Keratinocyte (primary cell): ENCODE results near the gene BHLHE23. TPM values are rescaled to one million over a fixed set of nuclear protein-coding genes. Genes with fewer than 3 reads are reported as not detected.

ENCODE experiments used
- DNase-seq: peaks from one replicate; pipeline ENCODE4 v3.0.0-alpha.2; 2011; ENCODE audit warnings: low read depth, missing footprints, low spot score
- FAIRE-seq: peaks from 2 replicates; lab custom pipeline; 2011; peaks lifted over from hg19 to GRCh38; lab: Jason Lieb, UNC
- H2AFZ ChIP-seq: 2 replicates; pipeline ENCODE4 v1.6.0; 2012; ENCODE audit warnings: low read length, control low read depth, inconsistent platforms; ENCODE audit not compliant: control insufficient read depth
- H3K27ac ChIP-seq: 2 replicates; pipeline ENCODE4 v1.5.1; 2011; ENCODE audit warnings: low read length; ENCODE audit not compliant: control insufficient read depth, insufficient read depth
- H3K27me3 ChIP-seq: 3 replicates; pipeline ENCODE4 v1.6.0; 2011; ENCODE audit warnings: low read length; ENCODE audit not compliant: control insufficient read depth, insufficient read depth; ENCODE audit errors: extremely low read depth
- H3K36me3 ChIP-seq, 2 experiments: 2 replicates in 1 of 2; 3 replicates in 1 of 2; pipeline ENCODE4 v1.5.1; 2011; ENCODE audit warnings: low read length in 2 of 2, mild to moderate bottlenecking in 1 of 2; ENCODE audit not compliant: control insufficient read depth in 2 of 2, insufficient read depth in 2 of 2; ENCODE audit errors: extremely low read depth in 1 of 2
- H3K4me1 ChIP-seq: 3 replicates; pipeline ENCODE4 v1.5.1; 2011; ENCODE audit warnings: low read length; ENCODE audit not compliant: control insufficient read depth, insufficient read depth; ENCODE audit errors: extremely low read depth
- H3K4me2 ChIP-seq: 3 replicates; pipeline ENCODE4 v1.6.0; 2011; ENCODE audit warnings: low read depth, low read length; ENCODE audit not compliant: control insufficient read depth, insufficient read depth; ENCODE audit errors: extremely low read depth
- H3K4me3 ChIP-seq, 3 experiments: fragments of 200-600 bp in 1 of 3; sonication (generic) in 1 of 3; 2 replicates in 2 of 3; 3 replicates in 1 of 3; pipeline ENCODE4 v1.5.1; 2011 to 2016; ENCODE audit warnings: low read length in 3 of 3, mild to moderate bottlenecking in 3 of 3, control low read depth in 2 of 3, inconsistent platforms in 1 of 3, low read depth in 1 of 3, mixed read lengths in 1 of 3, mixed run types in 1 of 3, moderate library complexity in 1 of 3; ENCODE audit not compliant: control insufficient read depth in 2 of 3, insufficient read depth in 2 of 3; ENCODE audit errors: extremely low read depth in 1 of 3
- H3K79me2 ChIP-seq: 2 replicates; pipeline ENCODE4 v1.6.0; 2012; ENCODE audit warnings: low read length; ENCODE audit not compliant: control insufficient read depth, insufficient read depth
- H3K9ac ChIP-seq: 3 replicates; pipeline ENCODE4 v1.6.0; 2011; ENCODE audit warnings: low read length; ENCODE audit not compliant: control insufficient read depth, insufficient read depth; ENCODE audit errors: extremely low read depth
- H3K9me1 ChIP-seq: 3 replicates; pipeline ENCODE4 v1.6.0; 2011; ENCODE audit warnings: low read length; ENCODE audit not compliant: control insufficient read depth, insufficient read depth; ENCODE audit errors: extremely low read depth
- H3K9me3 ChIP-seq: 2 replicates; pipeline ENCODE4 v1.5.1; 2012; ENCODE audit warnings: low read depth, low read length; ENCODE audit not compliant: control insufficient read depth
- H4K20me1 ChIP-seq: 3 replicates; pipeline ENCODE4 v1.6.0; 2011; ENCODE audit warnings: low read length; ENCODE audit not compliant: control insufficient read depth, insufficient read depth; ENCODE audit errors: extremely low read depth
- EZH2 ChIP-seq: IDR thresholded peaks from one replicate; pipeline ENCODE4 v1.6.1; 2012; ENCODE audit warnings: inconsistent platforms, mild to moderate bottlenecking, low read length, moderate library complexity
- dilution Hi-C: fragments of 300-500 bp; cut with MboI; formaldehyde crosslinking; loops from one replicate; pipeline ENCODE4 v1.7.0; 2020; ENCODE audit warnings: low sequenced_read_pairs; ENCODE audit not compliant: extremely low pct_ligation_motif_present
- polyA plus RNA-seq, 5 experiments: library from polyadenylated mRNA; depleted of rRNA in 3 of 5; stranded (reverse) in 3 of 5; stranded (forward) in 1 of 5; unstranded in 1 of 5; fragments of >200 nt; gene quantifications; 1 replicate in 1 of 5; 2 replicates in 3 of 5; 3 replicates in 1 of 5; pipeline versions ENCODE4 v1.2.1 to v1.2.3, GENCODE V29; 2011 to 2012; ENCODE audit warnings: missing spikeins in 2 of 5, low read depth in 1 of 5, low replicate concordance in 1 of 5
- TF ChIP-seq, protein P1 (sequence below), 3 experiments: IDR thresholded peaks in 1 of 3; conservative IDR thresholded peaks in 1 of 3; optimal IDR thresholded peaks in 1 of 3; 2 replicates in 2 of 3; 3 replicates in 1 of 3; pipeline versions ENCODE3 to v1.5.1; 2011; ENCODE audit warnings: low read length in 3 of 3, mild to moderate bottlenecking in 3 of 3, moderate library complexity in 2 of 3, control low read depth in 1 of 3, inconsistent platforms in 1 of 3; ENCODE audit not compliant: insufficient read depth in 2 of 3; ENCODE audit errors: extremely low read depth in 1 of 3

The BHLHE23 gene
- polyA plus RNA-seq, 1 donor (not counting 4 experiments of a cell fraction or from before 2014, with no cell fraction given) = not detected

DNA sequence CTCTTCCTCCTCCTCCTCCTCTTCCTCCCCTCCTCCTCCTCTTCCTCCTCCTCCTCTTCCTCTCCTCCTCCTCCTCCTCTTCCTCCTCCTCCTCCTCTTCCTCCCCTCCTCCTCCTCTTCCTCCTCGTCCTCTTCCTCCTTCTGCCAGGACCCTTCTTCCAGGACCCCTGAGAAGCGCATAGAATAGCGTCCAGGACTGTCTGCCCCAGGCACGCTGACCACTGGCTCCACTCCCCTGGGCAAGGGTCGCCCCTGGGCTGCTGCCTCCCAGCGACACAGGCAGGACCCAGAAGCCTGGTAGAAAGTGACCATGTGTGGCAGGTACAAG lies 42.4 kb upstream of the BHLHE23 start:
- H3K9me1 ChIP-seq = no peaks in the 10 kb centered on the region
- FAIRE-seq (no peak), DNase-seq (no peak)
- H3K9ac ChIP-seq = no peak overlapping the region
- H3K4me1 ChIP-seq = no peaks in the 10 kb centered on the region
- H3K4me3 ChIP-seq = no peak overlapping the region
- H2AFZ ChIP-seq = no peak overlapping the region
- no peak overlapping the region for H3K4me2 ChIP-seq
- H3K27ac ChIP-seq = no peak overlapping the region
- H3K79me2 ChIP-seq = no peaks in the 10 kb centered on the region
- TF ChIP-seq EZH2 = no peak
- TF ChIP-seq, protein P1, sequence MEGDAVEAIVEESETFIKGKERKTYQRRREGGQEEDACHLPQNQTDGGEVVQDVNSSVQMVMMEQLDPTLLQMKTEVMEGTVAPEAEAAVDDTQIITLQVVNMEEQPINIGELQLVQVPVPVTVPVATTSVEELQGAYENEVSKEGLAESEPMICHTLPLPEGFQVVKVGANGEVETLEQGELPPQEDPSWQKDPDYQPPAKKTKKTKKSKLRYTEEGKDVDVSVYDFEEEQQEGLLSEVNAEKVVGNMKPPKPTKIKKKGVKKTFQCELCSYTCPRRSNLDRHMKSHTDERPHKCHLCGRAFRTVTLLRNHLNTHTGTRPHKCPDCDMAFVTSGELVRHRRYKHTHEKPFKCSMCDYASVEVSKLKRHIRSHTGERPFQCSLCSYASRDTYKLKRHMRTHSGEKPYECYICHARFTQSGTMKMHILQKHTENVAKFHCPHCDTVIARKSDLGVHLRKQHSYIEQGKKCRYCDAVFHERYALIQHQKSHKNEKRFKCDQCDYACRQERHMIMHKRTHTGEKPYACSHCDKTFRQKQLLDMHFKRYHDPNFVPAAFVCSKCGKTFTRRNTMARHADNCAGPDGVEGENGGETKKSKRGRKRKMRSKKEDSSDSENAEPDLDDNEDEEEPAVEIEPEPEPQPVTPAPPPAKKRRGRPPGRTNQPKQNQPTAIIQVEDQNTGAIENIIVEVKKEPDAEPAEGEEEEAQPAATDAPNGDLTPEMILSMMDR (optimal IDR thresholded peaks at IDR 0.05 in 1 of 3, IDR thresholded peaks at IDR 0.05 in 1 of 3, conservative IDR thresholded peaks at IDR 0.05 in 1 of 3; ENCODE audit: extremely low read depth in 1 of 3, insufficient read depth in 2 of 3, low read length in 3 of 3) = no peak
- no peaks in the 10 kb centered on the region for H4K20me1 ChIP-seq
- H3K9me3 ChIP-seq = no peaks in the 10 kb centered on the region
- dilution Hi-C loops = no loop called here
- no peaks in the 10 kb centered on the region for H3K36me3 ChIP-seq
- peaks cover 3% of the 10 kb centered on the region for H3K27me3 ChIP-seq

DNA sequence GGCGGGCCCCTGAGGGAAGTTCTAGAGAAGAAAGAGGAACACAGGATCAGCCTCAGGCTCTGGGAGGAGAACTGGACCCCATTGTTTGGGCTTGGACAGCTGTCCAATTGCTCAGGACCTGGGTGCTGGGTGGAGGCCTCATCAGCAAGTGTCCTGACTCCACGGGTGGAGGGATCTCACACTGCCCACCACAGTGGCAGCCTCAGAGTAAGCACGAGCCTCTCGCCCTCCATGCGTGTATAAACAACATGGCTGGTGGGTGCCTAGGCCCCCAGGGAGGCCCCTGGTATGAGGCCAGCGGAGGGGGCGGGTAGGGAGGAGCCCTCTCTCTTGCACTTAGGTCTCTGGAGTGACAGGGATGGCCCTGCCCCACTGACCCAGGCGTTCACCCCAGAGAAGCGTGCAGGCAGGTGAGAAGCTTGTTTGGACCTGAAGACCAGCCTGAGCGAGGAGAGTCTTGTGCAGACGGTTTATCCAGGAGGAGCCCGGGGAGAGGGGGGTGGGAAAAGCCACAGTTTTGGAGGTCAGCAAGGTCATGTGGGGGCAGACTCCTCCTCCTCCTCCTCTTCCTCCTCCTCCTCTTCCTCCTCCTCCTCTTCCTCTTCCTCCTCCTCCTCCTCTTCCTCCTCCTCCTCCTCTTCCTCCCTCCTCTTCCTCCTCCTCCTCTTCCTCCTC lies 41.9 kb upstream of the BHLHE23 start:
- no peaks in the 10 kb centered on the region for H3K9me1 ChIP-seq
- H3K9ac ChIP-seq = no peak overlapping the region
- H3K27me3 ChIP-seq = peaks cover 3% of the 10 kb centered on the region
- H3K4me2 ChIP-seq = no peak overlapping the region
- H3K4me3 ChIP-seq = no peak overlapping the region
- no peaks in the 10 kb centered on the region for H3K36me3 ChIP-seq
- TF ChIP-seq EZH2 = no peak
- TF ChIP-seq, protein P1 (optimal IDR thresholded peaks at IDR 0.05 in 1 of 3, IDR thresholded peaks at IDR 0.05 in 1 of 3, conservative IDR thresholded peaks at IDR 0.05 in 1 of 3; ENCODE audit: extremely low read depth in 1 of 3, insufficient read depth in 2 of 3, low read length in 3 of 3) = no peak
- dilution Hi-C loops = no loop called here
- no peaks in the 10 kb centered on the region for H4K20me1 ChIP-seq
- DNase-seq = no peak
- no peaks in the 10 kb centered on the region for H3K9me3 ChIP-seq
- H3K4me1 ChIP-seq = no peaks in the 10 kb centered on the region
- FAIRE-seq = no peak
- H2AFZ ChIP-seq = no peak overlapping the region
- no peaks in the 10 kb centered on the region for H3K79me2 ChIP-seq
- H3K27ac ChIP-seq = no peak overlapping the region
